Adrenal gland (tissue), 12 donors: ENCODE results near the gene LIPK. TPM values are rescaled to one million over a fixed set of nuclear protein-coding genes. Genes with fewer than 3 reads are reported as not detected.
A peak's percentile ranks its signal among the peaks of the same experiment; 100 is the strongest.

Source experiments
- DNase-seq, 7 donors: peaks; one replicate each; pipeline ENCODE4 v3.0.0-alpha.2; 2019 to 2020
- H3K27ac ChIP-seq, 5 donors: fragments of 200-600 bp; sonication (generic) in 4 of 5; 1 replicate in 3 of 5; 2 replicates in 2 of 5; pipeline versions ENCODE4 v1.5.1 to v1.8.0; 2016 to 2020; ENCODE audit warnings: mild to moderate bottlenecking in 1 of 5
- H3K27me3 ChIP-seq: fragments of 200-600 bp; 2 replicates; pipeline ENCODE4 v1.8.0; 2021
- H3K36me3 ChIP-seq, 2 donors: fragments of 200-600 bp; replicated peaks in 1 of 2; 1 replicate in 1 of 2; 2 replicates in 1 of 2; pipeline versions ENCODE4 v1.5.1 to v1.8.0; 2018 to 2022
- H3K4me1 ChIP-seq, 2 donors: fragments of 200-600 bp; replicated peaks in 1 of 2; 1 replicate in 1 of 2; 2 replicates in 1 of 2; pipeline versions ENCODE4 v1.5.1 to v1.8.0; 2018 to 2021
- H3K4me3 ChIP-seq, 4 donors: fragments of 200-600 bp; sonication (generic) in 3 of 4; one replicate each; pipeline ENCODE4 v1.5.1; 2016 to 2018
- H3K9me3 ChIP-seq, 3 donors: fragments of 200-600 bp; sonication (generic) in 1 of 3; replicated peaks in 1 of 3; 1 replicate in 2 of 3; 2 replicates in 1 of 3; pipeline versions ENCODE4 v1.5.1 to v1.8.0; 2016 to 2021
- CTCF ChIP-seq, 6 experiments: fragments of 450-650 bp in 4 of 6; fragments of 200-600 bp in 2 of 6; sonication (generic) in 1 of 6; IDR thresholded peaks; 1 replicate in 5 of 6; 2 replicates in 1 of 6; pipeline versions ENCODE4 v1.5.1 to v1.8.0; 2016 to 2021; ENCODE audit warnings: antibody characterized with exemption in 6 of 6, mild to moderate bottlenecking in 2 of 6, moderate library complexity in 1 of 6
- POLR2A ChIP-seq, 2 donors: fragments of 450-650 bp; IDR thresholded peaks; one replicate each; pipeline ENCODE4 v1.6.1; 2017; ENCODE audit warnings: antibody characterized with exemption in 2 of 2, mild to moderate bottlenecking in 2 of 2, moderate library complexity in 1 of 2
- WGBS, 4 donors: extraction: QIAGEN DNeasy Blood & Tissue Kit in 2 of 4; methylation state at CpG; one replicate each; pipeline versions ENCODE4 v1.1.5 to v1.1.7; 2013 to 2017; 5-methylcytosine and 5-hydroxymethylcytosine counted together
- intact Hi-C, 2 donors: fragments of 100-400 bp; cut with DNase I; formaldehyde crosslinking; loops; one replicate each; pipeline versions ENCODE4 v1.14.1 to v1.15.0; 2022 to 2023
- polyA plus RNA-seq, 3 donors: library from polyadenylated mRNA; stranded (reverse); fragments of 200-250 nt in 2 of 3; fragments of 350-450 nt in 1 of 3; fragmentation: Illumina TruSeq in 1 of 3; extraction: RNeasy Lipid Tissue Mini Kit (QIAGEN cat#74804) in 1 of 3; gene quantifications; one replicate each; pipeline ENCODE4 v1.2.3, GENCODE V29; 2013 to 2014
- total RNA-seq, 9 donors: library from RNA; depleted of rRNA in 4 of 9; stranded (reverse); fragments of >200 nt in 4 of 9; fragments of 120-200 nt in 1 of 9; fragmentation: NEBNext Ultra II Directional in 1 of 9; extraction: Animal tissue kit (Norgen Biotek cat#: 25700) in 1 of 9; gene quantifications; one replicate each; pipeline versions ENCODE4 v1.1.0 to v1.2.4, GENCODE V29; 2013 to 2023
- donor health status: healthy with polysubstance abuse.
- donor health status: Bipolar disorder and iron deficiency.
- donor health status: DM: yes; HTN: yes; CAD: no.
- donor health status: DM: no; HTN: no; CAD: no.
- donor health status: DM: no; HTN: no; CAD: no.
- donor health status: DM: yes; HTN: yes; CAD: no.

Gene LIPK
- total and polyA plus RNA-seq, 12 donors: not detected

- intact Hi-C loops: loop anchor here in 1 of 2 donors (10.0 kb wide), 1 partner anchor 132 kb away; no protein-coding TSS in a partner anchor
- Histone ChIP-seq H3K4me1 (no peaks in the 10 kb centered on the region), H3K27me3 (no peaks in the 10 kb centered on the region), H3K36me3 (no peaks in the 10 kb centered on the region), H3K4me3 (no peak overlapping the region), H3K27ac (no peak overlapping the region), H3K9me3 (no peaks in the 10 kb centered on the region)
- no peak for DNase-seq
- 80 to 90% (median 85%) methylated on average over 4 of the region's 4 CpGs for WGBS, 4 donors
- no peak for TF ChIP-seq CTCF (IDR thresholded peaks at IDR 0.05)
- no peak for TF ChIP-seq POLR2A (IDR thresholded peaks at IDR 0.05)
Observed at GRCh38 chr10:88682491-88682890, 23.6 kb upstream of the LIPK start.

GRCh38 chr10:88687853-88688467 lies 18.1 kb upstream of the LIPK start:
- TF ChIP-seq CTCF (IDR thresholded peaks at IDR 0.05) (peak; percentile 57 to 78 (median 68)), POLR2A (IDR thresholded peaks at IDR 0.05) (no peak)
- Histone ChIP-seq H3K9me3 (no peaks in the 10 kb centered on the region), H3K27me3 (no peaks in the 10 kb centered on the region), H3K36me3 (no peaks in the 10 kb centered on the region), H3K27ac (no peak overlapping the region), H3K4me3 (no peak overlapping the region), H3K4me1 (no peaks in the 10 kb centered on the region)
- no peak for DNase-seq
- intact Hi-C loops: loop anchor here (5.0 to 10.0 kb wide), 2 partner anchors 119 to 127 kb away; no protein-coding TSS in a partner anchor

- no peak for TF ChIP-seq CTCF (IDR thresholded peaks at IDR 0.05)
- Histone ChIP-seq H3K4me1 (no peaks in the 10 kb centered on the region), H3K36me3 (no peaks in the 10 kb centered on the region), H3K27me3 (no peaks in the 10 kb centered on the region), H3K27ac (no peak overlapping the region), H3K9me3 (no peaks in the 10 kb centered on the region), H3K4me3 (no peak overlapping the region)
- intact Hi-C loops: loop anchor here (5.0 to 10.0 kb wide), 2 partner anchors 118 to 125 kb away; no protein-coding TSS in a partner anchor
- WGBS, 4 donors: 92 to 100% (median 94%) methylated on average over 2 to 6 of the region's 6 CpGs
- no peak for DNase-seq
Observed at GRCh38 chr10:88689366-88689765, 16.7 kb upstream of the LIPK start.

DNA sequence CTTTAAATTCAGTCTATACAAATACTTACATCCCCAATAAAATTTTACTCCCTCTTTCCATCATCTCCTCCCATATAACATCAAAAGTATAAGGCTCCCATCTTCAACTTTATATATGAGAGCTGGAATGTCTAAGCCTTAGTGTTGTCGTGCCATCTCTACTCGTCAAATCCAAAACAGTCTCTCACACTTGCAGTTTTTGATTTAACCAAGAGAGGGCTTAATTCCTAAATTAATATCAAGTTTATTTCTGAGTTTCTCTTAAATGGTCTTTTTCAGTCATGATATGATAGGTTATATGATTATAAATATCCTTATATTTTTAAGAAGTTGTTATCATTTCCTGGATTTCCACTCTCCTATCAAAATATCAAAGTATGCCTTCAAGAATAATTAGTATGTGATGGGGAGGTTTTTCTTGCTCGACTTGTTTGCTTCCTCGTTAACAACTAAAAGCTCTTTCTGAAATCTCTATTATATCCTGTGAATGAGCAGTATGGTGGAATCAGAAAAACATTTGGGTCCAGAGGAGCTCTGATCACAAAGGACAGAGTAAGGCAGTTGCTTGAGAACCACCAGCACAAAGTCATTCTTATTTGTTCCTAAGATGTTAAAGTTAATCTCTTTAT lies 12.5 kb upstream of the LIPK start:
- Histone ChIP-seq H3K27ac (no peak overlapping the region), H3K4me3 (no peak overlapping the region), H3K9me3 (no peaks in the 10 kb centered on the region), H3K4me1 (no peaks in the 10 kb centered on the region), H3K36me3 (no peaks in the 10 kb centered on the region), H3K27me3 (no peaks in the 10 kb centered on the region)
- TF ChIP-seq POLR2A (IDR thresholded peaks at IDR 0.05) (no peak), CTCF (IDR thresholded peaks at IDR 0.05) (peak in 4 of 6 experiments; percentile 21 to 35 (median 32))
- 43 to 64% (median 57%) methylated on average over 4 of the region's 4 CpGs for WGBS, 4 donors
- DNase-seq: no peak
- intact Hi-C loops: no loop called here
